Endometrium (tissue), 2 donors: Measurements from ENCODE around the gene TUBGCP6.
"Not testable (repeated sequence)": the region's sequence is repeated elsewhere in the genome, so short reads cannot be mapped to it uniquely, and the experiment has no call there.

ENCODE experiments used
- FAIRE-seq: peaks from 2 replicates; lab custom pipeline; 2012; peaks lifted over from hg19 to GRCh38; lab: Jason Lieb, UNC
- donor health status: control.
- donor health status: control.

The TUBGCP6 gene

GRCh38 chr22:50280022-50280707, 35.3 kb upstream of the TUBGCP6 start:
- FAIRE-seq = no peak

DNA sequence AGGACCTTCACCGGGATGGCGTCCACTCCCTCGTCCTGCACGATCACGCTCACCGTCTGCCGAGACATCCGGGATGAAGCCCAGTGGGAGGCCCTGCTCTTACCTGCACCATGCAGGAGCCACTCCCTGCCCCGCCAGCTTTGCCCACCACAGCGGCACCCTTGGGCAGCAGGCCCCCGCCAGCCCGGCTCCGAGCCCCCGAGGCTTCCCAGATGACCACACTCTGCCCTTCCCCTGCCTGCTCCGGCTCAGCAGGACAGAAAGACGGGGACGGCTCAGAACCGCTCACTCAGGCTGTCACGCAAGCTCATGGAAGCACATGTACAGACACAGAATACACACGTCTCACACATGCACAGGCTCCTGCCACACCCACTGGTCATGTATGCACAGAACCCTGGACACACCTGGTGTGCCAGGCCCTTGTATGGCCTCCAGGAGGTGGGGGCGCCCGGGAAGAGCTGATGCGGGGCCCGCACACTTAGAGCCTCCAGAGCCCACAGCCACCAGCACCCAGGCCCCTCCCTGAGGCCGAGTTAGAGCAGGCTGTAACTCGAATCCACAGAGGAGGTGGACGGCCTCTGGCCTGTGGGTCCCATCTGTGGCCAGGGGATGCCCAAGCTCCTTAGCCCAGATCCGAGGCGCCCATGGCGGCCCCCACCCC, 34.3 kb upstream of the TUBGCP6 start:
- no peak for FAIRE-seq

DNA sequence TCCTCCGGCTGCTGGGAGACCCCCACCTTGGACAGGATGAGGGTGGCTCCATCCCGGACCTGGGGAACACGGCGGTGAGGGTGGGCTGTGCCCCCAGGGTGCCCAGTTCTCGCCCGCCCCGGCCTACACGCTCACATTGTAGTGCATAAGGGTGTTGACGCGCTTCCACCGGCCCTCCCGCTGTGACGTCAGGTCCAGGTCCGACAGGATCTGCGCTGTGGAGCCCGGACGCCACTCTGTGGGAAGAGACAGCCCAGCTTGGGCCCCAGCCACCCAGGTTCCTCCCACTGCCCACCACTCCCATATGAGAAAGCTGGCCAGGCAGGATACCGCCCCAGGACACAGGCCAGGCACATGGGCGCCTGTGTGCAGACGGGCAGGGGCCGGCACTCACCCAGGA, 33.6 kb upstream of the TUBGCP6 start:
- FAIRE-seq = no peak

DNA sequence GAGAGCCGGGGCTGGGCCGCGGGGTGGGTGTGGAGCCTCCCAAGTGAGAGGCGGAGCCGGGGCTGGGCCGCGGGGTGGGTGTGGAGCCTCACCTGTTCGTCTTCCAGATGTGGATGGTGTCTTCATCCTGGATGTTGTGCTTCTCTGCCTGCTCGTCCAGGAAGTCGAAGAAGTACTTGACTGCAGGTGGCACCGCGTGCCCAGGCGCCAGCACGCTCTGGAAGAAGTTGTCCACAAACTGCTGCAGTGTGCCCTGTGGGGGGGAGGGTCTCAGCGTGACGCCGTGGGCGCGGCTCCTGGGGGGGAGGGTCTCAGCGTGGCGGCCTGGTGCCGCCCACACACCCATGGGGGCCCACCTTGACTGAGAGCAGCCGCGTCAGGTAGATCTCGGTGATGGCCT, 32.9 kb upstream of the TUBGCP6 start:
- no peak for FAIRE-seq

- no peak for FAIRE-seq
Measured at GRCh38 chr22:50276143-50276542, 31.3 kb upstream of the TUBGCP6 start.

- FAIRE-seq = no peak
Measured at GRCh38 chr22:50275181-50276055, 30.6 kb upstream of the TUBGCP6 start.

DNA sequence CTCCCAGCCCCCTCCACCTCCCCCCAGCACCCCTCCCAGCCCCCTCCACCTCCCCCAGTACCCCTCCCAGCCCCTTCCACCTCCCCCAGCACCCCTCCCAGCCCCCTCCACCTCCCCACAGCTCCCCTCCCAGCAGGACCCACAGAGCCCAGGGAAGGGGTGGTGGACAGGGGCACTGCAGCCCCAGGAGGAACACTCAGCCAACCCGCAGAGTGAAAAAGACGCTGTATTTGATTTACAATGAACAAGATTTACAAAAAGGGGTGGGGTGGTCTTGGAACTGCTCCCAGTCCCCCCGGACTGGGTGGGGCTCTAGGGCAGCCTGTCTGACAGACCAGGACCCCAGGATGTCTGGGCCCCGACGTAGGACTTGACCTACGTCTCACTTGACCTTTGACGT, 29.9 kb upstream of the TUBGCP6 start:
- no peak for FAIRE-seq

DNA sequence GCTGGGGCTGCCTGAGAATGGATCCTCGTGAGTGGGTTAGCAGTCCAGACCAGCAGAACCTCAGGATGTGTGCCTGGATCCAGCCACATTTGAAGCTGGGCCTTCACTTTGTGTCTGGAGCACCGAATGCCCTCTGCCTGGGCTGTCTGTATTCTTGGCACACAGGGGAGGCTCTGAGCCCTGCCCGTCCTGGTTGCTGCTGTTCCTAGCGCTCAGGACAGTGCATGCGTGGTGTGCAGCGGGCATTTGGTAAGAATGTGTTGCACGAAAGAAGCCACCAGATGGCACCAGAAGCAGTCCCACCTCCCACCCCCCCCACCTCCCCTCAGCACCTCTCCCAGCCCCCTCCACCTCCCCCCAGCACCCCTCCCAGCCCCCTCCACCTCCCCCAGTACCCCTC, 29.5 kb upstream of the TUBGCP6 start:
- no peak for FAIRE-seq

DNA sequence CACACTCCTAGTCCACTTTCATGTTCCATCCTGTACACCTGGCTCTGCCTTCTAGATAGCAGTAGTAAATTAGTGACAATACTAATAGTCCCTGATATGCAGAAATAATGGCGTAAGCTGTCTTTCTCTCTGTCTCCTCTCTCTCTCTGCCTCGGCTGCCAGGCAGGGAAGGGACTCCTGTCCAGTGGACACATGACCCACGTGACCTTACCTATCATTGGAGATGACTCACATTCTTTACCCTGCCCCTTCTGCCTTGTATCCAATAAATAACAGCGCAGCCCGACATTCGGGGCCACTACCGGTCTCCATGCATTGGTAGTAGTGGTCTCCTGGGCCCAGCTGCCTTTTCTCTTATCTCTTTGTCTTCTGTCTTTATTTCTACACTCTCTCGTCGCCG, 29.0 kb upstream of the TUBGCP6 start:
- not testable (repeated sequence) for FAIRE-seq

DNA sequence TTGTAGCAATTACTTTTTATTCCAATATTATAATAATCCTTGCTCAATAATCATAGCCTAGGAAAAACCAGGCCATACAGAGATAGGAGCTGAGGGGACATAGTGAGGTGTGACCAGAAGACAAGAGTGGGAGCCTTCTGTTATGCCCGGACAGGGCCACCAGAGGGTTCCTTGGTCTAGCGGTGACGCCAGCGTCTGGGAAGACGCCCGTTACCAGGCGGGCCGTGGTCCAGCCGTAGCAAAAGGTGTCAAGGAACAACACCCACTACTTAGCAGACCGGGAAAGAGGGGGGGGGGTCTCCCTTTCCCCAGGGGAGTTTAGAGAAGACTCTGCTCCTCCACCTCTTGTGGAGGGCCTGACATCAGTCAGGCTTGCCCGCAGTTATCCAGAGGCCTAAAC, 28.5 kb upstream of the TUBGCP6 start:
- FAIRE-seq = not testable (repeated sequence)

- no peak for FAIRE-seq
Measured at GRCh38 chr22:50272044-50272802, 27.4 kb upstream of the TUBGCP6 start.

DNA sequence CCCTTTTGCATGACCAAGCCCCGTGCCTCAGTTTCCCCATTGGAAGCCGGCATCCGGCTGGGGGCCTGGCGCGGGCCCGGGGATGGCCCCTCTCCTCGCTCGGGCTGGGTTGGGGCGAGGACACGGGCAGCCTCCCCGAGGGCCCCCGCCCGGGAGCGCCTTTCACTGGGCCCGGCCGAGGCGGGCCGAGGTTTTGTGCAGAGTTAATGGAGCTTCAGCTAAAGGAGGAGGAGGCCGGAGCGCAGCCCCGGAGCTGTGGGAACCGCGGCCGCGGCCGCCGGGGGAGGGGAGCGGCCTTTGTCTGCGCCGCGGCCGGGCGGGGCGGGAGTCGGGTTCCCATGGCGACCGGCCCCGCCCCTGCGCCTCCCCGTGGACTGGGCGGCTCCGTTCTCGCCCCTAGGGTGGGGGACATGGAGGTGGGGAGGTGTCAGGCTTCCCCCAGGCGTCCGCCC, 26.7 kb upstream of the TUBGCP6 start:
- FAIRE-seq = no peak

- FAIRE-seq = no peak
Measured at GRCh38 chr22:50270666-50271394, 26.0 kb upstream of the TUBGCP6 start.

DNA sequence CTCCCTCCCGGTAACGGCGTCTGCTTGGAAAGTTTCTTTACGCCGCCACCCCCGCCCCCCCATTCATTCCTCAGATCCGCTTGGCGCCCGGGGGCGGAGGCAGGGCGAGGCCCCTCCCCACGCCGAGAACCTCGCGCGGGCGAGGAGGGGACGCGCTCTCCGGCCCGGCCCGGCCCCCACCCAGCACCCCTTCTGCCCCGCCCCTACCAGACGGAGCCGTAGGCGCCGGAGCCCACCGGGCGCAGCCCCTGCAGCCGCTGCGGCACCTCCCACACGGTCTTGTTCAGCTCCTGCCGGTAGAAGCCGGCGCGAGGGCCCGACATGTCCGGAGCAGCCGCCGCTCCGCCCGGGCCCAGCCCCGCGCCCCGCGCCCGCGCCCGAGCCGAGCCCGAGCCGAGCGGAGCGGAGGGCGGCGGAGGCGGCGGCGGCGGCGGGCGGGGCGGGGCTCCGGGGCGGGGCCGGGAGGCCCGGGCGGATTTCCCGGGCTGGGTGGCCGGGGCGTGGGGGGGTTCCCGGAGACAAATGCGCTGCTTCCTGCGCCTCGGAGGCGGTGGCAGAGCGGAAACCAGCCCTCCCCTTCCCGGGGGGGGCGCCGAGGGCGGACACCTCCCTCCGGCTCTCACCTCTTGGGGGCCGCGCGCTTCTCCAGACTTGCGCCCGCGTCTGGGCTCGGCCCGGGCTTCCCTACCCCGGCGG, 25.3 kb upstream of the TUBGCP6 start, which contains the start of gene MAPK11:
MAPK11 (minus strand) TSS at position 411 of the 696 bp plus-strand sequence; CDS start at position 323, 88 bp downstream.
- FAIRE-seq = no peak

DNA sequence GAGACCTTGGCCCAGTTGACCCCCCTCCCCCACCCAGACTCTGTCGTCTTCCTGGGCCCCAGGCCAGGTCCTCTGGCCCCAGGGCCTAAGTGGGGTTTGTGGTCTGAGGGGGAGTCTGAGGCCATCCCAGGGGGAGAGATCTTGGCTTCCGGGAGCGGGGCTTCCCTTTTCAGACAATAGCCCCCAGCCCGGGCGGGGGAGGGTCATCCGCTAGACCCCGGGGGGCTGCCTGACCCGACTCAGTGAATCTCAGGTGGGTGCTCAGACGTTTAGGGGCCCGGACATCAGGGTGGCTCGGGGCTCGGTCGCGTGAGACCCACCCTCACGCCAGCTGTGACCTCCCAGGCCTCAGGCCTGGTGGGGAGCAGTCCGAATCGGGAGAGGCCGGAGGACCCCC, 24.7 kb upstream of the TUBGCP6 start:
- FAIRE-seq = no peak

GRCh38 chr22:50268655-50269113, 23.9 kb upstream of the TUBGCP6 start:
- no peak for FAIRE-seq

DNA sequence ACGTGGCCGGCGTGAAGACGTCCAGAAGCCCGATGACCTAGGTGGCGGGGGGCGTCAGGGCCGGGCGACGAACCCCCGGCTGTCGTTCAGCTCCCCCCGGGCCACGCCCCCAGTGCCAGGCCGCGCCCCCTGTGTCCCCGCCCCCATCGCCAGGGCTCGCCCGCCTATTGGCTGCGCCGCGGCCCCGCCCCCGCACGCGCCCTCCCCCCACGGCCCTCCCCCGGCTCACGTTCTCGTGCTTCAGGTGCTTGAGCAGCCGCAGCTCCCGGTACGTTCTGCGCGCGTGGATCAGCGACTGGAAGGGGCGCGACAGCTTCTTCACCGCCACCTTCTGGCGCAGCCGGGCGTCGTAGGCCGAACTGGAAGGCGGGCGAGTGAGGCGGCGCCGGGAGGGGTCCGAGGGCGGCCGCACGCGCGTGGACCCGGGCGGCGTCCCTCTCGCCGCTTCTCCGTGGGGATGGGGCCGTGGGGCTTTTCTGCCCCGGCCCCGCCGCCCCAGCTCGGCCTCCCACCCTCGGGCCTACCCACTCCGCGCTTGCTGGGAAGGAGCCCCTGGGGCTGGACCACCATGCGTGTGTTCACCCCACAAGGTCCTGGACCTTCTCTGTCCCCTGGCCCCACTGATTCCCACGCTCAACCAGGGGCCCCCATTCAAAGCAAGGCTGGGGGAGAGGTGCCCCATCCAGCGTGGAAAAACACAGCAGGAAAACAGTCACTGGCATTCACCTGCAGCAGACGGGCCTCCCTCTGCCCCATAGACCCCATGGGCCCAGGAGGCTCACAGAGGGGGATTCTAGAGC, 23.0 kb upstream of the TUBGCP6 start:
- no peak for FAIRE-seq

DNA sequence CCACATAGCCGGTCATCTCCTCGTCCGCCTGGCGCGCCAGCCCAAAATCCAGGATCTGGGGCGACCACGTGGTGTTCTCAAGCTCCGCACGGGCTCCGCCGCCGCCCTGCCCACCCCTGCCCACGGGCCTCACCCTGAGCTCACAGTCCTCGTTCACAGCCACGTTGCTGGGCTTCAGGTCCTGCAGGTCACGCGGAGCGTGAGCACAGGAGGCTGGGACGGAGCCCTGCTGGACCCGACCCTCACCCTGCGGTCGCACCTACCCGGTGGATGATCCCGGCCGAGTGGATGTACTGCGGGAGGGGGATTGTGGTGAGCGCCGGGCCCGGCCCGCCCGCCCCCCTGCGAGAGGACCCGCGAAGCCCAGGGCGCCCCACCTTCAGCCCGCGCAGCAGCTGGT, 22.2 kb upstream of the TUBGCP6 start:
- no peak for FAIRE-seq

DNA sequence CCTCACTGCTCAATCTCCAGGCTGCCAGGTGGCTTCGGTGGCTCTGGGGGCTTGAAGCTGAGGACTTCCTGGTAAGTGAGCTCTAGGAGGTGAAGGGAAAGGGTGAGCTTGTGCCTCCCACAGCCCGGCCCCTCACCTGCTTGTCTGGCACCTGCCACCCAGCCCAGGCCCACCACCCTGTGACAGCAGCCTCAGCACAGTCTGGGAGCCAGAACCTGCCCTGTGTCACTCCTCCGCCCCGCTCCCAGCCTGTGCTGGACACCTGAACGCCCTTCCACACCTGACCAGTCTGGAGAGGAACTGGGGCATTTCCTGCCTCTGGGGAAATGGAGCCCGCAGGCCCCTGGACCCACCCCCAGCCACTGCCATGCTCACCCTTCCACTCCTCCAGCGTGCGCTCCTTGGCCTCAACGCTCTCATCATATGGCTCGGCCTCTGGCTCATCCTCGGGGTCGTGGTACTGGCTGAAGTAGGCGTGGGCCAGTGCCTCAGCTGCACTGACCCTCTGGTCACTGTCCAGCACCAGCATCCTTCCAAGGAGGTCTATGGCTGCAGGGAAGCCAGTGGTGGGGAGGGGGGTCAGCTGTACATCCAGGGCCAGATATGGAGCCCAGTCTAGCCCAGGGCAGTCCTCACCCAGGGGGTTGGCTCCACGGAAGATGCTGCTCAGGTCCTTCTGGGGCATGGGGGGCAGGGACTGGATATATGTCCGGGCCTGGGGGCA, 20.3 kb upstream of the TUBGCP6 start:
- no peak for FAIRE-seq
